Hepatocyte (in vitro differentiated cells): Measurements from ENCODE around the gene PRPF6.

Experiments used
- CTCF ChIP-seq: fragments of 200-600 bp; sonication (generic); IDR thresholded peaks from 2 replicates; pipeline ENCODE4 v1.5.1; 2016; ENCODE audit warnings: antibody characterized with exemption, mild to moderate bottlenecking; ENCODE audit not compliant: poor library complexity
- EZH2phosphoT487 ChIP-seq: fragments of 200-600 bp; sonication (generic); IDR thresholded peaks from one replicate; pipeline ENCODE4 v1.6.1; 2018; ENCODE audit warnings: antibody characterized with exemption, mild to moderate bottlenecking, low read depth, moderate library complexity; ENCODE audit not compliant: unreplicated experiment, severe bottlenecking

- TF ChIP-seq CTCF = no peak
- no peak for TF ChIP-seq EZH2phosphoT487
These were observed 29.8 kb downstream of the PRPF6 start for GRCh38 chr20:64010711-64011237.
